Stimulated activated CD4-positive, alpha-beta T cell treated with anti-CD3 and anti-CD28 coated beads, TNF-alpha, amount 100 ng/mL, for 24 hours (primary cell): ENCODE data around the gene PPP1R14C.

Source experiments
- DNase-seq, 3 experiments: peaks; one replicate each; pipeline ENCODE4 v3.0.0-alpha.2; 2020; ENCODE audit warnings: low read depth in 3 of 3

Gene PPP1R14C

GRCh38 chr6:150138638-150139037 lies 4.2 kb upstream of the PPP1R14C start:
- no peak for DNase-seq

GRCh38 chr6:150139533-150139932 lies 3.3 kb upstream of the PPP1R14C start:
- no peak for DNase-seq

DNA sequence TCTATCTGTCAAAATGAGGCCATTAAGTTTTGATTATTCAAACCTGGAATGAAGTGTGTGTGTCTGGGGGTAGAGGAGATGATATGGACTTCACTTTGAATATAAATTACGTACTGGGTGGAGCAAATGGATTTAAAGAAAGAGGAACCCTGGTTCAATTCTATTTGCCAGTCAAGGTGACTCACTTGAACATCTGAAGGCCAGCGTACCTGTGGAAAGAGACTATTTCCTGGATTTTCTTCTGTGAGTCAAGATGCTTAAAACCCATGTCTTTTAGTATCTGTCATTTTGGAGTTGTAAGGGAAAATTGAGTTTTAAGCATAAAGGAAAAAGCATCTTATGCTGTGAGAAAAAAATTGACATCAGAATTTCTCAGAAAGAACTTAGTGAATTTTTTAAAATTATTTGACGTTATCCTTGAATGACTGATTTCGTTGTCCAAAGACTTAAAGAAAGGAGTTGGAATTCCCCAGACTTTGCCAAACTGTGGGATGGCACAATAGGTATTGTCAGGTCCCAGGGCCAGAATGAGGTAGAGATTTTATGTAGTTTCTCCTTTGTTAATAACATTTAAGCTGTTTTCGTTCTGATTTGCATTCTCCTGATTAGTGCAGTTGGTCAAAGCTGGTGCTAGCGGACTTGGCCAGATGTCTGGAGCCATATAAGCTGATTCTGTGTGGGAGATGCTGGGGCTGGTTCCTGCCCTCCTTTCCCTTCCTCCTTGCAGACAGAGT lies 2.4 kb upstream of the PPP1R14C start:
- no peak for DNase-seq

GRCh38 chr6:150142097-150142669 lies 661 bp upstream of the PPP1R14C start:
- DNase-seq, result no peak

DNA sequence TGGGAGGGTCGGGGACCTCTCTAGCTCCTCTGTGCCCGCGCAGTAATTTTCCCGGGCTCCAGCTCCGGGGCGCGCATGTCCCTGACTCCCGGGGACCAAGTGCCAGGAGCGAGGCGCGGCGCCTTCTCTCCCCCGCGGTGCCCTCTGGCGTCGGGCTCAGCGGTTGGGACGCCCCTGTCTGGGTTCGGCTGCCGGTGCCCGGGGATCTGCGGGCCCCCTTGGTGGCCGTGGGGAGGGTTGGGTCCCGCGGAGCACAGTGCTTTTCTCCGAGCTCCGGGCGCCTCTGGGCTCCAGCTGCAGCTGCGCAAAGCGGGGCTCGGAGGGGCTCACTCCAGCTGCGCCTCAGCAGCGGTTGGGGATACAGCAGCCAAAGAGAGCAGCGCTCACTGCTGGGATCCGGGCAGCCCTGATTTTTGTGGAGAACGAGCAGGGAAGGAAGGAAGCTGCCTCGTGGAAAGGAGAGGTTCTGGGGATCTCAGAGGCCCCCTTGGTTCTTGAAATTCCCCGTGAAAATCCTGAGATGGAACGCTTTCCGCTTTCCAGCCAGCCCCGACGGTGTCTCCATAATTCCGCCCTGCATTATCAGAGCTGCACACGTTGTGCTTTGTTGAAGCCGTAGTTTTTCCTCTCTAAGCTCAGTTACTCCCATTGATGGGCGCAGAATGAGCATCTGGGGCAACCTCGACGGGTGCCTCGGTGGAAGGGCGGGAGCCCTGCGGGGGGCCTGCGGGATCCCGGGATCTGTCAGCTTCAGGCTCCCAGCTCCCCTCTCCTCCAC lies 861 bp downstream of the PPP1R14C start:
- DNase-seq, result peak in 1 of 3 experiments; percentile 2

DNA sequence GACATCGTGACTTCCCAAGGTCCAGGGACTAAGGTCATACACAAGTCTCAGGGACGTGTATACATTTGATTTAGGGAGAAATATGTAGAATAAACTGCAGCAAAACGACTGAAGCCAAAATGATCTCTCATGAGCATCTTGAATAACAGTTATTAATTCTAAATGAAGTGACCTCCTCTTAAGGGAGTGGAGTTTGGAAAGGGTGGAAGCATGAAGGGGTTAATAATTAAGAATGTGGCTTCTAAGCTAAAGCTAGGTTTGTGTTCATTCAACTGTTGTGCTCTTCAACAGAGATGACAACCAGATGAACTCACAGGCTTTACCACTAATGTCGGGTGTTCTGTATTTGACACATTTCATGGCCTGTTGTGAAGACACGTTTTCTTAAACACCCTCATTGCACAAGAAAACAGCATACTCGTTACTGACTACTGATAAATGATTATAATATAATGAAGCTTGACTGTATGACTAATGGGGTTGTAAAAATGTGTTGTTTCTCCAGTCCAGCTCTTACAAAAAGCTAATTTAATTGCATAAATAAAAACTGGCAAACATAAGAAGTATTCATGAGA lies 1.5 kb downstream of the PPP1R14C start:
- DNase-seq, result no peak

- no peak for DNase-seq
Observed at GRCh38 chr6:150145427-150145826, 2.6 kb downstream of the PPP1R14C start.

GRCh38 chr6:150145830-150146229 lies 3.0 kb downstream of the PPP1R14C start:
- no peak for DNase-seq

DNA sequence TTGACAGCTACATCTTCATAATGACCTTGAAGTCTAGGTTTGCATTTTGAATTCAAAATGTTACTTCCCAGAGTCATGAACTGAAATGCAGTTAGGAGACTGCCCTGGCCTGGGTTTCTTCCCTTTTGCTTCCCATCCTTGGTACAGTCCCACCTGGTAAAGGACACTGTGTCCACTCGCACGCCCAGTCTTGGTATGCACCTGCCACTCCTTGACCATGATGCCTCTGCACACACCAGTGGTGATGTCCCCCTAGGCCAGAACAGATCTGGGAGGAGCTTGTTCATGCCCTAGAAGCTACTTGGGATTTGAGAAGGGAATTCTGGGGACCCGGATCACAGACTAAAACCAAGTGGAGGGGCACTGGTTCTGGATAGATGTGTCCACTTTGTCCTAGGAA lies 3.6 kb downstream of the PPP1R14C start:
- DNase-seq, result no peak

GRCh38 chr6:150149146-150149545 lies 6.3 kb downstream of the PPP1R14C start:
- no peak for DNase-seq

DNA sequence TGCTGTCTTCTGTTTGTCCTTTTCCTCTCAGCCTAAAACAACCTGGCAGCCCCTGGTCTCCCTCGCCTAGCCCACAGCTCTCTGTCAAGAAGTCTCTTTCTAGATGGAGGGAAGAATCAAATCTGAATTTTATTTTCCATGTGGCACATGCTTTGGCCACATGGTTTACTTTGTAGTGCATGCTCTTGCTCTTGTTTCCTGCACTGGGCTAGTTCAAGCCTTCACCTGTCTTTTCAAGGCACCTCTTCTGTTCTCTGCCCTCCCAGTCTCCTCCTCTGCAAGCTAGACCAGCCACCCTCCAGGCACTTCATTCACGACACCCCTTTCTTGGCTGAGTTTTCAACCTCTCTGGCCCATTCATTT lies 7.6 kb downstream of the PPP1R14C start:
- no peak for DNase-seq

DNA sequence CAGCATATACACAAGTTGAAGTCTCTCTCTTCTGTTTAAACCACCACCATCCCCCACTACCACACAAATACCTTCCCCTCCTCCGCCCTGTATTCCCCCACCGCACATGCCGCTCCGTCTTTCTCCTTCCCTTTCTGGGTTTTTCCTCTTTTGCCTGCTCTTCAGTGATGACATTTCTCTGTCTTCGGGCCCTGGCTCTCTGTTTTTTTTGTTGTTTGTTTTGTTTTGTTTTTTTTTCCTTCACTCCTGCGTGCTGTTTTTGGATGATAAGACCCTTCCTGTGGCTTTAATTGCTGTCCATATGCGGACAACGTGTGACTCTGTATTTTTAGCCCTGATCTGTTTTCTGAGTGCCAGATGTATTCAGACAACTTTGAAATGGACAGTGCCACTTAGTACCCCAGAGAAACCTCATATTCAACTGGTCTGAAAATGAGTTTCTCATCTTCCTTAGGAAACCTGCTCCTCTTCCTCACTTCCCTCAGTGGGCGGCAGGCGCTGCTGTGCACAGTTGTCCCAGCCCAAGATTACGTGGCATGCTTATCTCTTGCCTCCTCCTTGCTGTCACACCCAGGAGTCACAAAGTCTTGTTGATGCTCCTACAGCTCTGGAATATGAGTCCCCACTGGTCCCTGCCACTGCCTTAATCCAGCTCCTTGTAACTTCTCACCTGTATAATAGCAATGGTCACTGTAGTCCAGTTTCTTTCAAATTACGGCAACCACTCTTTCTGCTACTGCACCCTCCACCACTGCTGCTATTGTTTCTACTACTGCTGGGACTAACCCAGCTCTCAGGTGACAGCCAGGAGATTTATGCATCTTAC lies 8.2 kb downstream of the PPP1R14C start:
- no peak for DNase-seq

- no peak for DNase-seq
Observed at GRCh38 chr6:150152891-150153876, 10.3 kb downstream of the PPP1R14C start.

DNA sequence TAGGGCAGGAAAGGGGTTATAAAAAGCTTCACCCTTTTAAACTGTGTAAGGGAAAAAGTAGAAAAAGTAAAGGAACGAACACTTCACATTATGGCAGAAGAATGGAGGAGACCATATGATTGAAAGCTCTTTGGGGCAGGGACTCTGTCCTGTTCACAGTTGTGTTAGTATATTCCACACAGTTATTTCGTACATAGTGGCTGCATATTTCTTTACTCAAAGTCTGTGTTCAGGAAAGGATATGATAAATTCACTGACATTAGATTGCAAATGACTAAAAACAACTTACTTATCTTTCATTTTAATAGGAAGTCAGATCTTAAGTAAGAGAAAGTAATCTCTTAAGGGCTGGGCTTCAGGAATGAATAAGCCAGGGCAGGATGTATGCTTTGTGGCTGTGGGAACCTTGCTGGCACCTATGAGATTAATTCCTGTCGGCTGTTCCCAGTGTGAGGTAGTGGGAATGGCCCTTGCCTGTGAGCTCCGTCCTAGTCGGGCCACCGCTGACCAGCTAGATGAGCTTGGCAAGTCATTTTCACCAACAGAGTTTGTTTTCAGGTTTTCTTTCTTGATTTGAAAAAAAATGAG lies 11.2 kb downstream of the PPP1R14C start:
- no peak for DNase-seq

DNA sequence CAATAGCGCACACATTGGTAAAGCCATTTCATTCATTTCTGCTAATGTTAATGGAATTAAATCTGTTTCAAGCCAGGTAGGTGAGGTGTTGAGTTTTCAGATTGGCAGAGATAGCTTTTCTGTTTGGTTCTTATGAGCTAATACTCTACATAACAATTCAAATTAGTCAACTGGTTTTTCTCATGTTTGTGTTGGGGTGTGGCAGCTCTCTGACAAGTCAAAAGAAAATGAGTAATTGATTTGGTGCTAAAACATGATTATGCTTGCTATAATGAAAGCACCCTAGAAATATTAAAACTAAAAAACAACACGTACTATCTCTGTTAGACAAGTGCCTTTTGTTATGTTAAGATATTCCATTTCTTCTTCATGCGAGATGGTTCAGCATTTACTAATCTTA lies 13.6 kb downstream of the PPP1R14C start:
- no peak for DNase-seq

DNA sequence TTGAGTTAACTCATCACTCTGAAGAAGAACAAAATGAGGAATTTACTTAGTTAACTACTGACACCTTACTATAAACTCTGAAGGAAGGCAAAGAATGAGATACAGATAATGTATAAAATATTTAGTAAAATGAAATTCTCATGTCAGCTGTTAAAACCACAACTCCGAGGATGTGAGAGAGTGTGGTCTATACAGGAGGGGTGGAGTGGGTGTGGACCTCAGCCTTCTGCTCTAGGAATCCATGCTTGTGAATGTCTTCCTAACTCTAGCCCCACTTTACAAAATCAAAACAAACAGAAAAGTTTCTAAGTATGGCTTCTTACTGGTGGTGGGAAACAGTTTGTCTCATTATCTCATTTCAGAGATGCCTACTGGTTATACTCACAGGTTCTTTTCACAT lies 14.2 kb downstream of the PPP1R14C start:
- no peak for DNase-seq

GRCh38 chr6:150159757-150160156 lies 16.9 kb downstream of the PPP1R14C start:
- DNase-seq, result no peak

GRCh38 chr6:150163970-150164369 lies 21.1 kb downstream of the PPP1R14C start:
- DNase-seq, result no peak

GRCh38 chr6:150165020-150165702 lies 22.3 kb downstream of the PPP1R14C start:
- DNase-seq, result no peak

- no peak for DNase-seq
Observed at GRCh38 chr6:150167479-150167873, 24.6 kb downstream of the PPP1R14C start.
